ENCODE data around the gene OR13D1. TPM values are rescaled to one million over a fixed set of nuclear protein-coding genes. Genes with fewer than 3 reads are reported as not detected.
"Not testable (repeated sequence)": the region's sequence is repeated elsewhere in the genome, so short reads cannot be mapped to it uniquely, and the experiment has no call there.

Gene OR13D1, protein sequence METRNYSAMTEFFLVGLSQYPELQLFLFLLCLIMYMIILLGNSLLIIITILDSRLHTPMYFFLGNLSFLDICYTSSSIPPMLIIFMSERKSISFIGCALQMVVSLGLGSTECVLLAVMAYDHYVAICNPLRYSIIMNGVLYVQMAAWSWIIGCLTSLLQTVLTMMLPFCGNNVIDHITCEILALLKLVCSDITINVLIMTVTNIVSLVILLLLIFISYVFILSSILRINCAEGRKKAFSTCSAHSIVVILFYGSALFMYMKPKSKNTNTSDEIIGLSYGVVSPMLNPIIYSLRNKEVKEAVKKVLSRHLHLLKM
- total RNA-seq, result not detected in 2 replicates

DNA sequence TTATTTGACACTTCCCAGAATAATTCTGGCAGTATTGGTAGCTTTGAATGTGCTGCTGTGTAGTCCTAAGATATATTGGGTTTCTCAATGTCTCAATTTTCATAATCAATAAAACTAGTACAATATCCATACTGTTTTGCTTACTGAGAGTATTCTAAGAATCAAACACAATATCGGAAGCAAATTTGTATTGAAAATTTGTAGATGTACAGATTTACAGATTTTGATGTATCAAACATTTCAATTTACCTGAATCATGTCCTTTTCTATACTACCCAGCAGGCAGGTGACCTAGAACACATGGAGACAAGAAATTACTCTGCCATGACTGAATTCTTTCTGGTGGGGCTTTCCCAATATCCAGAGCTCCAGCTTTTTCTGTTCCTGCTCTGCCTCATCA lies at the start of gene OR13D1:
Gene OR13D1, plus strand, starts transcription at position 301 of the 400 bp plus-strand sequence. Its CDS starts 0 bp downstream, at position 301.
- no peak for DNase-seq (ENCODE audit: low read depth)
- TF ChIP-seq, protein P1, sequence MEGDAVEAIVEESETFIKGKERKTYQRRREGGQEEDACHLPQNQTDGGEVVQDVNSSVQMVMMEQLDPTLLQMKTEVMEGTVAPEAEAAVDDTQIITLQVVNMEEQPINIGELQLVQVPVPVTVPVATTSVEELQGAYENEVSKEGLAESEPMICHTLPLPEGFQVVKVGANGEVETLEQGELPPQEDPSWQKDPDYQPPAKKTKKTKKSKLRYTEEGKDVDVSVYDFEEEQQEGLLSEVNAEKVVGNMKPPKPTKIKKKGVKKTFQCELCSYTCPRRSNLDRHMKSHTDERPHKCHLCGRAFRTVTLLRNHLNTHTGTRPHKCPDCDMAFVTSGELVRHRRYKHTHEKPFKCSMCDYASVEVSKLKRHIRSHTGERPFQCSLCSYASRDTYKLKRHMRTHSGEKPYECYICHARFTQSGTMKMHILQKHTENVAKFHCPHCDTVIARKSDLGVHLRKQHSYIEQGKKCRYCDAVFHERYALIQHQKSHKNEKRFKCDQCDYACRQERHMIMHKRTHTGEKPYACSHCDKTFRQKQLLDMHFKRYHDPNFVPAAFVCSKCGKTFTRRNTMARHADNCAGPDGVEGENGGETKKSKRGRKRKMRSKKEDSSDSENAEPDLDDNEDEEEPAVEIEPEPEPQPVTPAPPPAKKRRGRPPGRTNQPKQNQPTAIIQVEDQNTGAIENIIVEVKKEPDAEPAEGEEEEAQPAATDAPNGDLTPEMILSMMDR (conservative IDR thresholded peaks at IDR 0.05; ENCODE audit: low read depth, low read length), result no peak
- H3K4me3 ChIP-seq (ENCODE audit: low read depth, low read length), result no peak within 1 kb of the TSS

DNA sequence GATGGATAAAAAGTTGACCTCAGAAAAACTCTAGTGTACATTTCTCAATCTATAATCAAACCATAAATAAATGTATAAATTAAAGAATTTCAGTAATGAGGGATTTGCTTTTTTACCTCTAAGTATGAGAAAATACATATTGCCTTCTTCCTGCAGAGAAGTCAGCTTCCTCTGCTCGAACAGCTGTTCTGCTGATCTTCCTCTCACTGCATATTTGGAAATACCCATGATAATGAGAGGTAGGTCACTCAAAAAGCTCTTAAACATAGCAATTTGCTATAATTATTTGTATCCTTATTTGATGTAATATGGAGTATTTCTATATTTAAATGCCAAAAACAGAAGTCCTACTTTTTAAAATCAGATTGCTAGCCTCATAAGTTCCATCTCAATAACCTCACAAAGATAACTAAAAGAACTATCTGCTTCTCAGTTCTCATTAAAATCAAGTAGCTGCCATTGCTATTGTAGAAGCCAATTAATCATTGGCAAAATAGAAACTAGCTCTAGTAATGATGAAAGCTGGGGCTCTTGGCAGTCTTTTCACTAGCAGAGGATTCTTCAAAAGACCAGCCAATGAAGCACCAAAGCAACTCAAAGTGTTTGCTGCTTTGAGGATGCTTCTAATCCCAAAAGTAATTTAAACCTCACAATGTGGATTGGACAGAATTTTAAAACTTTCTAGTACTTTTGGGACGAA lies 35.7 kb upstream of the OR13D1 start:
- TF ChIP-seq, protein P1 (conservative IDR thresholded peaks at IDR 0.05; ENCODE audit: low read depth, low read length), result no peak
- no peak overlapping the region for H3K4me3 ChIP-seq (ENCODE audit: low read depth, low read length)
- DNase-seq (ENCODE audit: low read depth), result no peak

- no peak for DNase-seq (ENCODE audit: low read depth)
- H3K4me3 ChIP-seq (ENCODE audit: low read depth, low read length), result no peak overlapping the region
- TF ChIP-seq, protein P1 (conservative IDR thresholded peaks at IDR 0.05; ENCODE audit: low read depth, low read length), result no peak
These were observed 18.7 kb upstream of the OR13D1 start for GRCh38 chr9:104675611-104676010.

GRCh38 chr9:104682642-104683041 lies 11.7 kb upstream of the OR13D1 start:
- TF ChIP-seq, protein P1 (conservative IDR thresholded peaks at IDR 0.05; ENCODE audit: low read depth, low read length), result peak; percentile 57
- H3K4me3 ChIP-seq (ENCODE audit: low read depth, low read length), result no peak overlapping the region
- DNase-seq (ENCODE audit: low read depth), result peak; percentile 22

GRCh38 chr9:104686081-104686480 lies 8.2 kb upstream of the OR13D1 start:
- TF ChIP-seq, protein P1 (conservative IDR thresholded peaks at IDR 0.05; ENCODE audit: low read depth, low read length), result no peak
- DNase-seq (ENCODE audit: low read depth), result no peak
- no peak overlapping the region for H3K4me3 ChIP-seq (ENCODE audit: low read depth, low read length)

GRCh38 chr9:104700306-104700705 lies 6.0 kb downstream of the OR13D1 start:
- H3K4me3 ChIP-seq (ENCODE audit: low read depth, low read length), result no peak overlapping the region
- TF ChIP-seq, protein P1 (conservative IDR thresholded peaks at IDR 0.05; ENCODE audit: low read depth, low read length), result no peak
- DNase-seq (ENCODE audit: low read depth), result no peak

DNA sequence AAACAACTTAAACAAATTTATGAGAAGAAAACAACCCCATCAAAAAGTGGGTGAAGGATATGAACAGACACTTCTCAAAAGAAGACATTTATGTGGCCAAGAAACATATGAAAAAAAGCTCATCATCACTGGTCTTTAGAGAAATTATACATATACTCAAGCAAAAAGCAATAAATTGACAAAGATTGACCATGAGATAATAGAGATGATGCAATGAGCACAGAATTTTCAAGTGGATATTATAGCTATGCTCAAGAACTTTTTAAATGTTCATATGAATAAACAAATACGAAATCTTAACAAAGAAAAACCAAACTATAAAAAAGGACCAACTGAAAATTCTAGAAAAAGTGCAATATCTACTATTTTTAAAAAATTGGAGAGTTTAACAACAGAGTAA lies 14.4 kb downstream of the OR13D1 start:
- not testable (repeated sequence) for DNase-seq (ENCODE audit: low read depth); H3K4me3 ChIP-seq (ENCODE audit: low read depth, low read length)

Data from epithelial cell of proximal tubule (primary cell).